Activated CD4-positive, CD25-positive, alpha-beta regulatory T cell treated with anti-CD3 and anti-CD28 coated beads, Interleukin-2, amount 50 U/mL, for 72 hours (primary cell): ENCODE data around the gene LIG1.

Experiments used
- DNase-seq: peaks from one replicate; pipeline ENCODE4 v3.0.0; 2021

LIG1 gene

DNA sequence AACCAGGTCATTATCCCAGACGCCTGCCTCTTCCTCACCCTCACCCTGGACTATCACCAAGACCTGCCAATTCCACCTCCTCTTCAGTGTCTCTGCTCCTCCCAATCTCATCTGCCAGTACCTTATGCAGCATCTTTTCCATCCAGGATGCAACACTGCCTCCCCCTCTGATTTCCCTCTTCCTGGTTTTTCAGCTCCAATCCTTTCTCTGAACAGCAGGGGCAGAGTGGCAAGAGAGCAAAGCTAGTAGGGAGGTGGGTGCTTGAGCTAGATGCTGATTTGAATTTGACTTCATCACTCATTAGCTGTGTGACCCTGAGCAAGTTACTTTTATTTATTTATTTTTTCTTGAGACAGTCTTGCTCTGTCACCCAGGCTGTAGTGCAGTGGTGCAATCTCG, 100.7 kb downstream of the LIG1 start:
- DNase-seq, result no peak
